ENCODE data around the gene SMAD2.

Gene SMAD2

GRCh38 chr18:47932190-47932589 is 1.7 kb upstream of the SMAD2 start:
- no peak for DNase-seq (ENCODE audit: low read depth in 1 of 2, low spot score in 1 of 2)

- no peak for DNase-seq (ENCODE audit: low read depth in 1 of 2, low spot score in 1 of 2)
These were observed 1.3 kb upstream of the SMAD2 start for GRCh38 chr18:47931718-47932103.

- peak; percentile 91 for DNase-seq (ENCODE audit: low read depth in 1 of 2, low spot score in 1 of 2)
These were observed 665 bp upstream of the SMAD2 start for GRCh38 chr18:47930931-47931717.

GRCh38 chr18:47929681-47930198 is 719 bp downstream of the SMAD2 start:
- DNase-seq (ENCODE audit: low read depth in 1 of 2, low spot score in 1 of 2), result no peak

GRCh38 chr18:47928466-47928865 is 2.0 kb downstream of the SMAD2 start:
- no peak for DNase-seq (ENCODE audit: low read depth in 1 of 2, low spot score in 1 of 2)

GRCh38 chr18:47926101-47926850 is 4.2 kb downstream of the SMAD2 start:
- DNase-seq (ENCODE audit: low read depth in 1 of 2, low spot score in 1 of 2), result no peak

- DNase-seq (ENCODE audit: low read depth in 1 of 2, low spot score in 1 of 2), result no peak
These were observed 10.5 kb downstream of the SMAD2 start for GRCh38 chr18:47919916-47920315.

GRCh38 chr18:47917923-47918610 is 12.4 kb downstream of the SMAD2 start:
- DNase-seq (ENCODE audit: low read depth in 1 of 2, low spot score in 1 of 2), result no peak

GRCh38 chr18:47915930-47916329 is 14.5 kb downstream of the SMAD2 start:
- no peak for DNase-seq (ENCODE audit: low read depth in 1 of 2, low spot score in 1 of 2)

- no peak for DNase-seq (ENCODE audit: low read depth in 1 of 2, low spot score in 1 of 2)
These were observed 15.2 kb downstream of the SMAD2 start for GRCh38 chr18:47915229-47915628.

GRCh38 chr18:47912794-47913585 is 17.5 kb downstream of the SMAD2 start:
- DNase-seq (ENCODE audit: low read depth in 1 of 2, low spot score in 1 of 2), result no peak

GRCh38 chr18:47912343-47912742 is 18.1 kb downstream of the SMAD2 start:
- no peak for DNase-seq (ENCODE audit: low read depth in 1 of 2, low spot score in 1 of 2)

- DNase-seq (ENCODE audit: low read depth in 1 of 2, low spot score in 1 of 2), result no peak
These were observed 18.6 kb downstream of the SMAD2 start for GRCh38 chr18:47911877-47912276.

GRCh38 chr18:47909484-47909883 is 21.0 kb downstream of the SMAD2 start:
- no peak for DNase-seq (ENCODE audit: low read depth in 1 of 2, low spot score in 1 of 2)

- no peak for DNase-seq (ENCODE audit: low read depth in 1 of 2, low spot score in 1 of 2)
These were observed 21.9 kb downstream of the SMAD2 start for GRCh38 chr18:47908592-47908991.

- no peak for DNase-seq (ENCODE audit: low read depth in 1 of 2, low spot score in 1 of 2)
These were observed 24.1 kb downstream of the SMAD2 start for GRCh38 chr18:47906408-47906807.

- no peak for DNase-seq (ENCODE audit: low read depth in 1 of 2, low spot score in 1 of 2)
These were observed 26.6 kb downstream of the SMAD2 start for GRCh38 chr18:47903809-47904208.

- DNase-seq (ENCODE audit: low read depth in 1 of 2, low spot score in 1 of 2), result no peak
These were observed 28.7 kb downstream of the SMAD2 start for GRCh38 chr18:47901624-47902362.

GRCh38 chr18:47899107-47899840 is 31.2 kb downstream of the SMAD2 start:
- no peak for DNase-seq (ENCODE audit: low read depth in 1 of 2, low spot score in 1 of 2)

GRCh38 chr18:47898696-47899095 is 31.8 kb downstream of the SMAD2 start:
- no peak for DNase-seq (ENCODE audit: low read depth in 1 of 2, low spot score in 1 of 2)
